Neural cell (in vitro differentiated cells): ENCODE results near the gene AXIN1.

Source experiments
- CTCF ChIP-seq: fragments of 450-650 bp; IDR thresholded peaks from 2 replicates; pipeline ENCODE4 v1.5.1; 2014; ENCODE audit warnings: antibody characterized with exemption, mild to moderate bottlenecking, moderate library complexity; ENCODE audit not compliant: poor library complexity, severe bottlenecking
- EP300 ChIP-seq: fragments of 450-650 bp; conservative IDR thresholded peaks from 2 replicates; pipeline ENCODE4 v1.6.1; 2014; ENCODE audit warnings: antibody characterized with exemption, mild to moderate bottlenecking, moderate library complexity; ENCODE audit not compliant: poor library complexity, severe bottlenecking
- EZH2 ChIP-seq: fragments of 200-600, 300-800 bp; shearing (Covaris generic), sonication (generic); IDR thresholded peaks from 2 replicates; pipeline ENCODE4 v1.6.1; 2014; ENCODE audit warnings: antibody characterized with exemption, low read length, borderline replicate concordance, mild to moderate bottlenecking; ENCODE audit not compliant: insufficient read depth, poor library complexity, severe bottlenecking
- MXI1 ChIP-seq: fragments of 450-650 bp; conservative IDR thresholded peaks from 2 replicates; pipeline ENCODE4 v1.6.1; 2014; ENCODE audit warnings: antibody characterized with exemption, mild to moderate bottlenecking; ENCODE audit not compliant: poor library complexity, severe bottlenecking
- POLR2AphosphoS5 ChIP-seq: IDR thresholded peaks from 2 replicates; pipeline ENCODE4 v1.6.1; 2012
- RAD21 ChIP-seq: fragments of 450-650 bp; conservative IDR thresholded peaks from 2 replicates; pipeline ENCODE4 v1.6.1; 2014; ENCODE audit warnings: antibody characterized with exemption, mild to moderate bottlenecking, moderate library complexity
- REST ChIP-seq: IDR thresholded peaks from 2 replicates; pipeline ENCODE4 v1.6.1; 2012; ENCODE audit warnings: borderline replicate concordance
- SMC3 ChIP-seq: fragments of 450-650 bp; conservative IDR thresholded peaks from 2 replicates; pipeline ENCODE4 v1.6.1; 2014; ENCODE audit warnings: antibody characterized with exemption, mild to moderate bottlenecking, moderate library complexity; ENCODE audit not compliant: poor library complexity
- TAF1 ChIP-seq: IDR thresholded peaks from 2 replicates; pipeline ENCODE4 v1.6.1; 2012; ENCODE audit warnings: low read depth

GRCh38 chr16:366476-366875 is 14.0 kb upstream of the AXIN1 start:
- TF ChIP-seq POLR2AphosphoS5 = no peak
- no peak for TF ChIP-seq CTCF
- no peak for TF ChIP-seq EZH2
- no peak for TF ChIP-seq REST
- TF ChIP-seq EP300 = no peak
- no peak for TF ChIP-seq SMC3
- TF ChIP-seq RAD21 = no peak
- TF ChIP-seq MXI1 = no peak
- TF ChIP-seq TAF1 = no peak
